ENCODE measurements around the gene SETD6. TPM values are rescaled to one million over a fixed set of nuclear protein-coding genes. Genes with fewer than 3 reads are reported as not detected.

SETD6 gene
- total and polyA plus RNA-seq, 2 donors (not counting 1 experiment from before 2014, with no cell fraction given) = 7.2 to 7.9 TPM

- Histone ChIP-seq H3K9ac (ENCODE audit: insufficient read depth, low read length) (no peak overlapping the region), H3K4me1 (ENCODE audit: control insufficient read depth, extremely low read depth, insufficient read depth, low read length) (no peaks in the 10 kb centered on the region)
Observed at GRCh38 chr16:58472827-58473226, 42.5 kb upstream of the SETD6 start.

GRCh38 chr16:58474296-58474695, 41.0 kb upstream of the SETD6 start:
- Histone ChIP-seq H3K79me2 (ENCODE audit: control insufficient read depth, insufficient read depth, low read length) (no peaks in the 10 kb centered on the region), H3K4me2 (ENCODE audit: extremely low read depth, insufficient read depth, low read length) (no peak overlapping the region), H3K4me3 (replicated peaks in 1 of 4; ENCODE audit: control extremely low read depth in 1 of 4, insufficient read depth in 1 of 4, low read depth in 3 of 4, low read length in 4 of 4) (no peak overlapping the region), H3K36me3 (ENCODE audit: control insufficient read depth, insufficient read depth, low read length) (no peaks in the 10 kb centered on the region), H3K9me3 (ENCODE audit: control insufficient read depth, insufficient read depth, low read depth, low read length) (no peaks in the 10 kb centered on the region), H4K20me1 (ENCODE audit: control insufficient read depth, extremely low read depth, insufficient read depth, low read length) (no peaks in the 10 kb centered on the region), H3K4me1 (ENCODE audit: control insufficient read depth, extremely low read depth, insufficient read depth, low read length) (no peaks in the 10 kb centered on the region), H2AFZ (ENCODE audit: low read length) (no peak overlapping the region), H3K27ac (ENCODE audit: insufficient read depth, low read length) (no peak overlapping the region), H3K9ac (ENCODE audit: insufficient read depth, low read length) (no peak overlapping the region), H3K27me3 (ENCODE audit: control insufficient read depth, insufficient read depth, low read length) (peaks cover 5% of the 10 kb centered on the region)
- TF ChIP-seq EZH2 (IDR thresholded peaks at IDR 0.05; ENCODE audit: low read length, missing control alignments) (no peak), CTCF (conservative IDR thresholded peaks at IDR 0.05 in 1 of 2, IDR thresholded peaks at IDR 0.05 in 1 of 2; ENCODE audit: low read depth in 1 of 2, low read length in 2 of 2) (no peak)
- DNase-seq (ENCODE audit: low read depth in 2 of 2) = no peak

More at GRCh38 chr16:58472827-58473226, 42.5 kb upstream of the SETD6 start:
- no peak for DNase-seq (ENCODE audit: low read depth in 2 of 2)
- Histone ChIP-seq H3K27ac (ENCODE audit: insufficient read depth, low read length) (no peak overlapping the region), H4K20me1 (ENCODE audit: control insufficient read depth, extremely low read depth, insufficient read depth, low read length) (no peaks in the 10 kb centered on the region), H2AFZ (ENCODE audit: low read length) (no peak overlapping the region), H3K4me3 (replicated peaks in 1 of 4; ENCODE audit: control extremely low read depth in 1 of 4, insufficient read depth in 1 of 4, low read depth in 3 of 4, low read length in 4 of 4) (no peak overlapping the region), H3K36me3 (ENCODE audit: control insufficient read depth, insufficient read depth, low read length) (no peaks in the 10 kb centered on the region), H3K9me3 (ENCODE audit: control insufficient read depth, insufficient read depth, low read depth, low read length) (no peaks in the 10 kb centered on the region), H3K4me2 (ENCODE audit: extremely low read depth, insufficient read depth, low read length) (no peak overlapping the region), H3K79me2 (ENCODE audit: control insufficient read depth, insufficient read depth, low read length) (no peaks in the 10 kb centered on the region), H3K27me3 (ENCODE audit: control insufficient read depth, insufficient read depth, low read length) (peaks cover 5% of the 10 kb centered on the region)
- TF ChIP-seq EZH2 (IDR thresholded peaks at IDR 0.05; ENCODE audit: low read length, missing control alignments) = no peak
- no peak for TF ChIP-seq CTCF (conservative IDR thresholded peaks at IDR 0.05 in 1 of 2, IDR thresholded peaks at IDR 0.05 in 1 of 2; ENCODE audit: low read depth in 1 of 2, low read length in 2 of 2)

GRCh38 chr16:58475091-58475619, 40.2 kb upstream of the SETD6 start:
- no peaks in the 10 kb centered on the region for H3K9me3 ChIP-seq (ENCODE audit: control insufficient read depth, insufficient read depth, low read depth, low read length)
- H2AFZ ChIP-seq (ENCODE audit: low read length) = no peak overlapping the region
- no peaks in the 10 kb centered on the region for H3K4me1 ChIP-seq (ENCODE audit: control insufficient read depth, extremely low read depth, insufficient read depth, low read length)

More at GRCh38 chr16:58475091-58475619, 40.2 kb upstream of the SETD6 start:
- Histone ChIP-seq H4K20me1 (ENCODE audit: control insufficient read depth, extremely low read depth, insufficient read depth, low read length) (no peaks in the 10 kb centered on the region), H3K4me3 (replicated peaks in 1 of 4; ENCODE audit: control extremely low read depth in 1 of 4, insufficient read depth in 1 of 4, low read depth in 3 of 4, low read length in 4 of 4) (no peak overlapping the region), H3K36me3 (ENCODE audit: control insufficient read depth, insufficient read depth, low read length) (no peaks in the 10 kb centered on the region), H3K27me3 (ENCODE audit: control insufficient read depth, insufficient read depth, low read length) (peaks cover 5% of the 10 kb centered on the region), H3K4me2 (ENCODE audit: extremely low read depth, insufficient read depth, low read length) (no peak overlapping the region), H3K9ac (ENCODE audit: insufficient read depth, low read length) (no peak overlapping the region), H3K27ac (ENCODE audit: insufficient read depth, low read length) (no peak overlapping the region), H3K79me2 (ENCODE audit: control insufficient read depth, insufficient read depth, low read length) (no peaks in the 10 kb centered on the region)
- TF ChIP-seq EZH2 (IDR thresholded peaks at IDR 0.05; ENCODE audit: low read length, missing control alignments) (no peak), CTCF (conservative IDR thresholded peaks at IDR 0.05 in 1 of 2, IDR thresholded peaks at IDR 0.05 in 1 of 2; ENCODE audit: low read depth in 1 of 2, low read length in 2 of 2) (no peak)
- no peak for DNase-seq (ENCODE audit: low read depth in 2 of 2)
